Right lobe of liver (tissue), 4 donors: Measurements from ENCODE around the gene NR2E3.

ENCODE experiments used
- POLR2A ChIP-seq: fragments of 450-650 bp; IDR thresholded peaks from one replicate; pipeline ENCODE4 v1.6.1; 2017; ENCODE audit warnings: antibody characterized with exemption, mild to moderate bottlenecking
- TF ChIP-seq, protein P1 (sequence below), 4 donors: fragments of 200-600 bp in 3 of 4; fragments of 450-650 bp in 1 of 4; IDR thresholded peaks; one replicate each; pipeline versions ENCODE4 v1.5.1 to v1.8.0; 2016 to 2022; ENCODE audit warnings: antibody characterized with exemption in 4 of 4, mild to moderate bottlenecking in 2 of 4
- donor health status: DM: no; HTN: no; CAD: no.
- donor health status: DM: no; HTN: no; CAD: no.
- donor health status: DM: no; HTN: yes; CAD: no.

DNA sequence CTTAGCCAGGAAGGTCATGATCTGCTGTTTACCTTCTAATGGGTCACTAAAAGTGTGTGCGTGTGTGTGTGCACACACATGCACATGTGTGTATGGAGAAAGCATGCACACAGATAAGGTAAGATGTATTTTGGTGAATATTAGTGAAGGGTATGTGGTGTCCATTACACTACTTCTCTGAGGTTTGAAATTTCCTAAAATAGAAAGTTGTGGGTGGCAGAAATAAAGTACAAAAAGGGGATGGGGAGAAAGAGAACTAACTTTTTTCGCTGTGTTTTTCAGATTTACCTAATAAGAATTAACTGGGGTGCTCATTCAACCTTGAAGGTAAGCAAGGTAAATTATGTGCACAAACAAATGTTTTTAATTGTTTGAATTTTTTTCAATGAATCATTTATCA is 24.4 kb upstream of the NR2E3 start:
- no peak for TF ChIP-seq POLR2A
- TF ChIP-seq, protein P1, sequence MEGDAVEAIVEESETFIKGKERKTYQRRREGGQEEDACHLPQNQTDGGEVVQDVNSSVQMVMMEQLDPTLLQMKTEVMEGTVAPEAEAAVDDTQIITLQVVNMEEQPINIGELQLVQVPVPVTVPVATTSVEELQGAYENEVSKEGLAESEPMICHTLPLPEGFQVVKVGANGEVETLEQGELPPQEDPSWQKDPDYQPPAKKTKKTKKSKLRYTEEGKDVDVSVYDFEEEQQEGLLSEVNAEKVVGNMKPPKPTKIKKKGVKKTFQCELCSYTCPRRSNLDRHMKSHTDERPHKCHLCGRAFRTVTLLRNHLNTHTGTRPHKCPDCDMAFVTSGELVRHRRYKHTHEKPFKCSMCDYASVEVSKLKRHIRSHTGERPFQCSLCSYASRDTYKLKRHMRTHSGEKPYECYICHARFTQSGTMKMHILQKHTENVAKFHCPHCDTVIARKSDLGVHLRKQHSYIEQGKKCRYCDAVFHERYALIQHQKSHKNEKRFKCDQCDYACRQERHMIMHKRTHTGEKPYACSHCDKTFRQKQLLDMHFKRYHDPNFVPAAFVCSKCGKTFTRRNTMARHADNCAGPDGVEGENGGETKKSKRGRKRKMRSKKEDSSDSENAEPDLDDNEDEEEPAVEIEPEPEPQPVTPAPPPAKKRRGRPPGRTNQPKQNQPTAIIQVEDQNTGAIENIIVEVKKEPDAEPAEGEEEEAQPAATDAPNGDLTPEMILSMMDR (IDR thresholded peaks at IDR 0.05), result no peak
